ENCODE results near the gene GPBP1L1.
"Not testable (repeated sequence)": the region's sequence is repeated elsewhere in the genome, so short reads cannot be mapped to it uniquely, and the experiment has no call there.

The GPBP1L1 gene, protein sequence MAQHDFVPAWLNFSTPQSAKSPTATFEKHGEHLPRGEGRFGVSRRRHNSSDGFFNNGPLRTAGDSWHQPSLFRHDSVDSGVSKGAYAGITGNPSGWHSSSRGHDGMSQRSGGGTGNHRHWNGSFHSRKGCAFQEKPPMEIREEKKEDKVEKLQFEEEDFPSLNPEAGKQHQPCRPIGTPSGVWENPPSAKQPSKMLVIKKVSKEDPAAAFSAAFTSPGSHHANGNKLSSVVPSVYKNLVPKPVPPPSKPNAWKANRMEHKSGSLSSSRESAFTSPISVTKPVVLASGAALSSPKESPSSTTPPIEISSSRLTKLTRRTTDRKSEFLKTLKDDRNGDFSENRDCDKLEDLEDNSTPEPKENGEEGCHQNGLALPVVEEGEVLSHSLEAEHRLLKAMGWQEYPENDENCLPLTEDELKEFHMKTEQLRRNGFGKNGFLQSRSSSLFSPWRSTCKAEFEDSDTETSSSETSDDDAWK

DNA sequence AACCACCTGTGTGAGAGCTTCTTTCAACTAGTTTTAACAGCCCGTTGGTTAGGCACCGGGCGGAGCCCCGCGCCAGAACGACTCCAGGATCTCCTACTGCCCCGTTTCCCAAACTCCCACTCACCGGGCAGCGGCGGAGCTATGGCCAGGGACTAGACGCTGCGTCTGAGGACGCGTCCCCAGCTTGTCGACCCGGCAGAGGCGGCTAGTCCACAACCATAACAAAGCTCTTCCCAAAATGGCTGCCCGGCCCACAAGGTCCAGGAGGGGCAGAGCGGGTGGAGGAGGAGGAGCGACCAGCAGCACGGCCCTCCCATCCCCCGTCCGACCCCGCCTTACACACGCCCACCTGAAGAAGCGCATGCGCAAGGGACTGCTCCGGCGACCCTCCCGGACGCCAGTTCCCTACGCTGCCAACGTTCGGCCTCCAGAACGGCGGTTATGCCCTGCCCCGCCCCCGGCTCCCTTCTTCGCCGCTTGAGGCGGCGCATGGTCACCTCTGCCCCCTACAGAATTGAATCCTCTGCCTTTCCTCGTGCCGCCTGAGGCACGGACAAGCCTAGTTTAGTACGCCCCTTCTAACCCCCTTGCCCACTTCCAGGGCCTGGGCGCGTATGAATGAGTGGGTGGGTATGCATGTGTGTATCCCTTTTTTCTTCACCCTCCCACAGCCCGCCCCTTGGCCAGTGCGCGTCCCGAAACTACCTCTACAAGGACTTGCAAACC is at the start of gene GPBP1L1:
TSS of gene GPBP1L1 (minus strand) at position 246 of the 726 bp plus-strand sequence. CDS start 27,446 bp downstream, outside the sequence.
- TF ChIP-seq, protein P1, sequence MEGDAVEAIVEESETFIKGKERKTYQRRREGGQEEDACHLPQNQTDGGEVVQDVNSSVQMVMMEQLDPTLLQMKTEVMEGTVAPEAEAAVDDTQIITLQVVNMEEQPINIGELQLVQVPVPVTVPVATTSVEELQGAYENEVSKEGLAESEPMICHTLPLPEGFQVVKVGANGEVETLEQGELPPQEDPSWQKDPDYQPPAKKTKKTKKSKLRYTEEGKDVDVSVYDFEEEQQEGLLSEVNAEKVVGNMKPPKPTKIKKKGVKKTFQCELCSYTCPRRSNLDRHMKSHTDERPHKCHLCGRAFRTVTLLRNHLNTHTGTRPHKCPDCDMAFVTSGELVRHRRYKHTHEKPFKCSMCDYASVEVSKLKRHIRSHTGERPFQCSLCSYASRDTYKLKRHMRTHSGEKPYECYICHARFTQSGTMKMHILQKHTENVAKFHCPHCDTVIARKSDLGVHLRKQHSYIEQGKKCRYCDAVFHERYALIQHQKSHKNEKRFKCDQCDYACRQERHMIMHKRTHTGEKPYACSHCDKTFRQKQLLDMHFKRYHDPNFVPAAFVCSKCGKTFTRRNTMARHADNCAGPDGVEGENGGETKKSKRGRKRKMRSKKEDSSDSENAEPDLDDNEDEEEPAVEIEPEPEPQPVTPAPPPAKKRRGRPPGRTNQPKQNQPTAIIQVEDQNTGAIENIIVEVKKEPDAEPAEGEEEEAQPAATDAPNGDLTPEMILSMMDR (IDR thresholded peaks at IDR 0.05; ENCODE audit: insufficient read depth, low read depth, low read length, missing control alignments): no peak
- peak within 1 kb of the TSS; percentile 100 for H3K4me3 ChIP-seq (ENCODE audit: low read depth, low read length)
- peak; percentile 99 for DNase-seq (ENCODE audit: low read depth)

DNA sequence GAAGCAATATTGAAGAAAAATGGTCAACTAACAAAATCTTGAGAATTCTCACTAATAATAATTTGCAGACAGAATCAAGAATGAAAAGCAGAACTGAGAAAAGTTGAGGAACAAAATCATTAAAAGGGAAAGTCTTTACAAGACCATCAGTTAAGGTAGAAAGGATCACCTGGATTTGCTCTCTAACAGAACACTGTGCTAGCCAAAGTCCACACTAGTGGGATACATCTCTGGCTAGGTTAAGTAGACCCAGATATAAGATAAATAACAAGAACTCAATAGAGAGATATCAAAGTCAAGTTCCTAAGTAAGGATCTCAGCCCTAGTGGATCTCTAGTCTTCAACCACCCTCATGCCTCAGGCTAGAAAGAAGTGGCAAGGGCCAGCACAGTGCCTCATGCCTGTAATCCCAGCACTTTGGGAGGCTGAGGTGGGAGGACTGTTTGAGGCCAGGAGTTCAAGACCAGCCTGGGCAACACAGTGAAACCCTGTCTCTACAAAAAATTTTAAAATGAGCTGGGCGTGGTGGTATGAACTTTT is 44.5 kb upstream of the GPBP1L1 start:
- TF ChIP-seq, protein P1 (IDR thresholded peaks at IDR 0.05; ENCODE audit: insufficient read depth, low read depth, low read length, missing control alignments): no peak
- no peak for DNase-seq (ENCODE audit: low read depth)
- H3K4me3 ChIP-seq (ENCODE audit: low read depth, low read length): no peak overlapping the region

DNA sequence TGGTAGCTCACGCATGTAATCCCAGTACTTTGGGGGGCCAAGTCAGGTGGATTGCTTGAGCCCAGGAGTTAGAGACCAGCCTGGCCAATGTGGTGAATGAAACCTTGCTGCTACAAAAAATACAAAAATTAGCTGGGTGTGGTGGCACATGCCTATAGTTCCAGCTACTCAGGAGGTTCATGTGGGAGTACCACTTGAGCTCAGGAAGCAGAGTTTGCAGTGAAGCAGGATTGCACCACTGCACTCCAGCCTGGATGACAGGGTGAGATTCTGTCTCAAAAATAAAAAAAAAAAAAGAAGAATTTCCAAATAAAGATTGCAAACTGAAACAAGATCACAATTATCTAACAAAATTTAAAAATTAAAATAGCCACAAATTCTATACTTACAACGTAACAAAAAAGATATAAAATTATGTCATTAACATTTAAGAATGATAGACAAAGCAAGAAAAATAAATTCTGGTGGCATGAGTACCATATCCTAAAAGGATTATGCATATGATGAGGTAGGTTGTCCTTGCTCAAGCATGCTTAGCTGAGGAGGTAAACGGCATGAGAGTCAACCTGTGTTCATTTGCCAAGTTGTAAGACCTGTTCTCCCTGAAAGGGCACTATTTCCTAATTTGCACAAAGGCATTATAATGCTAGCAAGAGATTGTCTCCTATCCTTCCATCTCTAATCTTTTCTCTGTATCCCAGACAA is 43.9 kb upstream of the GPBP1L1 start:
- TF ChIP-seq, protein P1 (IDR thresholded peaks at IDR 0.05; ENCODE audit: insufficient read depth, low read depth, low read length, missing control alignments): no peak
- H3K4me3 ChIP-seq (ENCODE audit: low read depth, low read length): no peak overlapping the region
- no peak for DNase-seq (ENCODE audit: low read depth)

DNA sequence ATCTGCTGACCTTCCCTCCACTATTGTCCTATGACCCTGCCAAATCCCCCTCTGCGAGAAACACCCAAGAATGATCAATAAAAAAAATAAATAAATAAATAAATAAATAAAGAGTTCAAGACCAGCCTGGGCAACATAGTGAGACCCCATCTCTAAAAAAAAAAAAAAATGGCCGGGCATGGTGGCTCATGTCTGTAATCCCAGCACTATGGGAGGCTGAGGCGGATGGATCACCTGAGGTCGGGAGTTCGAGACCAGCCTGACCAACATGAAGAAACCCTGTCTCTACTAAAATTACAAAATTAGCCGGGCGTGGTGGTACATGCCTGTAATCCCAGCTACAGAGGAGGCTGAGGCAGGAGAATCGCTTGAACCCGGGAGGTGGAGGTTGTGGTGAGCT is 39.7 kb upstream of the GPBP1L1 start:
- H3K4me3 ChIP-seq (ENCODE audit: low read depth, low read length); DNase-seq (ENCODE audit: low read depth): not testable (repeated sequence)

DNA sequence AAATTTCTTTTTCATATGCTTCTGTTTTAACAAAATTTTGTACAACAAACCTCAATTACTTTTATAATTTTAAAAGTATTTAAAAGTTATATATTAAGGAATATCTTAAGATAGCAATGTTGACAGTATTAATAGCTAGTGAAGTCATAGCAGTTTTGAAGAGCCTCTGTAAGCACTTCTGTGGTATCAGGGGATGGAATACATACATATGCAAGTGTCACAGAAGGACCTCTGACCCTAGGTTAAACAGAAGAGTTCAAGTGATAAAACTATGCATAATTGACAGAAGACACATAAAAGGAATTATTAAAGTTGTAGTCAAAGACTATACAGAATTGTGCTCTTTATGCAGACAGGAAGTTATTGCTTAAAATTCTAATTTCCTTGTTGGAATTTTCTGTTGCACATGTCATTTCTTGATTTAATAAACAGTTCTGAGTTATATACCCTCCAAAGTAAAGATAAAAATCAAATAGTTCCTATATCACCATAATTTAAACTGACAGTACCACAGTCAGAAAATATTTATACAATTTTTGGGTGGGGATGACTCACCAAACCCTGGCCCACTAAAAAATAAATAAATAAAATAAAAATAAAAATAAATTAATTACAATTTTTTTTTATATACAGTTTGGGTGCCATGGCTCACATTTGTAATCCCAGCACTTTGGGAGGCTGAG is 37.1 kb upstream of the GPBP1L1 start:
- H3K4me3 ChIP-seq (ENCODE audit: low read depth, low read length): no peak overlapping the region
- DNase-seq (ENCODE audit: low read depth): no peak
- TF ChIP-seq, protein P1 (IDR thresholded peaks at IDR 0.05; ENCODE audit: insufficient read depth, low read depth, low read length, missing control alignments): no peak

DNA sequence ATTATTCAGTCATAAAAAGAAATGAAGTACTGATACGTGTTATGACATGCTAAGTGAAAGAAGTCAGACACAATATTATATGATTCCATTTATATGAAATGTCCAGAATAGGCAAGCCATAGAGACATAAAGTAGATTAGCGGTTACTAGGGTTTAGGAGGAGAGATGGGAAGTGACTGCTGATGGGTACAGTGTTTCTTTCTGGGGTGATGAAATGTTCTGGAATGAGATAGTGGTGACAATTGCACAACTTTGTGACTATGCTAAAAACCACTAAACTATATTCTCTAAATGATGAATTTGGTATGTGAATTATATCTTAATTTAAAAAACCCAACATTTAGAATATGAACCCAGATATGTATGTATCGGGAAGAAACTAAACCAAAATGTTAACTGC is 36.5 kb upstream of the GPBP1L1 start:
- H3K4me3 ChIP-seq (ENCODE audit: low read depth, low read length): no peak overlapping the region
- TF ChIP-seq, protein P1 (IDR thresholded peaks at IDR 0.05; ENCODE audit: insufficient read depth, low read depth, low read length, missing control alignments): no peak
- no peak for DNase-seq (ENCODE audit: low read depth)
